T47D (cell line): ENCODE measurements around the gene MILR1.
"Not testable (repeated sequence)": the region's sequence is repeated elsewhere in the genome, so short reads cannot be mapped to it uniquely, and the experiment has no call there.

Source experiments
- DNase-seq, 2 experiments: peaks; one replicate each; pipeline versions ENCODE4 v3.0.0 to v3.0.0-alpha.2; 2011 to 2012; ENCODE audit warnings: low read depth in 1 of 2, low spot score in 1 of 2
- JUND ChIP-seq: IDR thresholded peaks from 2 replicates; pipeline ENCODE4 v1.6.1; 2012; ENCODE audit warnings: low read depth
- in situ Hi-C: cut with HindIII; loops from 2 replicates; pipeline ENCODE4 v1.10.0; 2016; ENCODE audit warnings: low sequenced_read_pairs, low pct_unique_long_range_greater_than_20kb

Gene MILR1

GRCh38 chr17:64413513-64413912 lies 35.4 kb upstream of the MILR1 start:
- no peak for DNase-seq
- TF ChIP-seq JUND: no peak
- in situ Hi-C loops: no loop called here

DNA sequence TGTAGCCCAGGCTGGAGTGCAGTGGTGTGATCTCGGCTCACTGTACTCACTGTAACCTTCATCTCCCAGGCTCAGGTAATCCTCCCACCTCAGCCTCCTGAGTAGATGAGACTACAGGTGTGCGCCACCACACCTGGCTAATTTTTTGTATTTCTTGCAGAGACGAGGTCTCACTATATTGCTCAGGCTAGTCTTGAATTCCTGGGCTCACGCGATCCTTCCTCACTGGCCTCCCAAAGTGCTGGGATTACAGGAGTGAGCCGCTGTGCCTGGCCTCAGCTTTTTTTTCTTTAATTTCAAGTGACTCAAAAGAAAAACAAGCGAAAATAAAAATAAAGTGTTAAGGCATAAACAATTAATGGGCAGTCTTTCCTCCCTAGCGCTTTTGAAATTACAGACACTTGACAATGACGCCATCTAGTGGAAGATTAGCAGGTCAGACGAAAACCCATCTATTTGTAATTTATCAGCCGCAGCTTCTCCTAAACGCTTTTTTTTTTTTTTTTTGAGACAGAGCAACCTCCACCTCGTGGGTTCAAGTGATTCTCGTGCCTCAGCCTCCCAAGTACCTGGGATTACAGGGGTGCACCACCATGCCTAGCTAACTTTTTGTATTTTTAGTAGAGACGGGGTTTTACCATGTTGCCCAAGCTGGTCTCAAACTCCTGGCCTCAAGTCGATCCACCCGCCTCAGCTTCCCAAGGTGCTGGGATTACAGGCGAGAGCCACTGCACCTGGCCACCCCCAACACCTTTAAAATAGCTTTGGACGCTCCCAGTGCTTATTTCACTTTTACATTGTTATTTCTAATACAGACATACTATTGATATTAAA lies 30.2 kb upstream of the MILR1 start:
- peak; percentile 59 to 81 for DNase-seq
- in situ Hi-C loops: no loop called here

DNA sequence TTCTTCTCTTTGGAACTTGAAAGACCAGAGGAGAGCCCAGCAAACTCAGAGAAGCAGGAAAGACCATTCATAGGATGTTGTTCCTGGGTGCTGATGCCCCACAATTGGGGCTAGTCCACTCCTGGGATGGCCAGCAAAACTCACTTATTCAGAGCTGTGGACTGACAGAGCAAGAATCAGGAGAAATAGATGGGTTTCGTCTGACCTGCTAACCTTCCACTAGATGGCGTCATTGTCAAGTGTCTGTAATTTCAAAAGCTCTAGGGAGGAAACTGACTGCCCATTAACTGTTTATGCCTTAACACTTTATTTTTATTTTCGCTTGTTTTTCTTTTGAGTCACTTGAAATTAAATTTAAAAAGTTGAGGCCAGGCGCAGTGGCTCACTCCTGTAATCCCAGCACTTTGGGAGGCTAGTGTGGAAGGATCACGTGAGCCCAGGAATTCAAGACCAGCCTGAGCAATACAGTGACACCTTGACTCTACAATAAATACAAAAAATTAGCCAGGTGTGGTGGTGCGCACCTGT lies 28.7 kb upstream of the MILR1 start:
- peak; percentile 62 to 90 for DNase-seq
- TF ChIP-seq JUND: no peak
- in situ Hi-C loops: no loop called here

More for the DNA sequence above, 30.2 kb upstream of the MILR1 start:
- TF ChIP-seq JUND: no peak

DNA sequence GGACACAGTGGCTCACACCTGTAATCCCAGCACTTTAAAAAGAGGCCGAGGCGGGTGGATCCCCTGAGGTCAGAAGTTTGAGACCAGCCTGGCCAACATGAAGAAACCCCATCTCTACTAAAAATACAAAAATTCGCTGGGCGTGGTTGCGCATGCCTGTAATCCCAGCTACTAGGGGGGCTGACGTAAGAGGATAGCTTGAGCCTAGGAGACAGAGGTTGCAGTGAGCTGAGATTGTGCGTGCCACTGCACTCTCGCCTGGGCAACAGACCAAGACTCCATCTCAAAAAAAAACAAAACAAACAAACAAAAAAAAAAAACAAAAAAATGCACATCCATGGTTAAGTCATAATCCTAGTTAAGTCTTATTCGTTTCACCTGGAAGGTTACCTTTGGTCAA lies 26.8 kb upstream of the MILR1 start:
- in situ Hi-C loops, DNase-seq: not testable (repeated sequence)

- in situ Hi-C loops: no loop called here
- no peak for TF ChIP-seq JUND
- no peak for DNase-seq
These were observed 25.0 kb upstream of the MILR1 start for GRCh38 chr17:64423881-64424280.

- in situ Hi-C loops: no loop called here
- TF ChIP-seq JUND: no peak
- no peak for DNase-seq
These were observed 24.5 kb upstream of the MILR1 start for GRCh38 chr17:64424324-64424849.

- in situ Hi-C loops: loop anchor here (5.0 kb wide), 1 partner anchor 118 kb away; no protein-coding TSS in a partner anchor
- no peak for DNase-seq
- no peak for TF ChIP-seq JUND
These were observed 23.7 kb upstream of the MILR1 start for GRCh38 chr17:64425191-64425590.

- no peak for TF ChIP-seq JUND
- peak in 1 of 2 experiments; percentile 45 for DNase-seq
- in situ Hi-C loops: loop anchor here (5.0 kb wide), 1 partner anchor 119 kb away; no protein-coding TSS in a partner anchor
These were observed 22.3 kb upstream of the MILR1 start for GRCh38 chr17:64426596-64426995.

GRCh38 chr17:64428406-64428805 lies 20.5 kb upstream of the MILR1 start:
- DNase-seq: no peak
- TF ChIP-seq JUND: no peak
- in situ Hi-C loops: loop anchor here (5.0 kb wide), 1 partner anchor 121 kb away; no protein-coding TSS in a partner anchor

- in situ Hi-C loops, DNase-seq: not testable (repeated sequence)
These were observed 18.9 kb upstream of the MILR1 start for GRCh38 chr17:64430036-64430435.

DNA sequence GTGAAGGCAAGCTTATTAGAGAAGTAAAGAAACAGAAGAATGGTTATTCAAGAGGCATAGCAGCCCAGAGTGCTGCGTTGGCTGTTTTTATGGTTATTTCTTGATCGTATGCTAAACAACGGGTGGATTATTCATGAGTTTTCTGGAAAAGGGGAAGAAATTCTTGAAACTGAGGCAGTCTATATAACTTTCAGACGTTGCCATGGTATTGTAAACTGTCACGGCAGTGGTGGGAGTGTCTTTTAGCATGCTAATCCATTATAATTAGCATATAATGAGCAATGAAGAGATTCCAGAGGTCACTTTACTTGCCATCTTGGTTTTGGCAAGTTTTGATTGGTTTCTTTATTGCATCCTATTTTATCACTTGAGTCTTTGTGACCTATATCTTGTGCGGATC lies 17.4 kb upstream of the MILR1 start:
- TF ChIP-seq JUND: no peak
- no peak for DNase-seq
- in situ Hi-C loops: no loop called here

GRCh38 chr17:64437944-64438525 lies 10.9 kb upstream of the MILR1 start:
- DNase-seq: peak in 1 of 2 experiments; percentile 19
- in situ Hi-C loops: no loop called here
- no peak for TF ChIP-seq JUND

DNA sequence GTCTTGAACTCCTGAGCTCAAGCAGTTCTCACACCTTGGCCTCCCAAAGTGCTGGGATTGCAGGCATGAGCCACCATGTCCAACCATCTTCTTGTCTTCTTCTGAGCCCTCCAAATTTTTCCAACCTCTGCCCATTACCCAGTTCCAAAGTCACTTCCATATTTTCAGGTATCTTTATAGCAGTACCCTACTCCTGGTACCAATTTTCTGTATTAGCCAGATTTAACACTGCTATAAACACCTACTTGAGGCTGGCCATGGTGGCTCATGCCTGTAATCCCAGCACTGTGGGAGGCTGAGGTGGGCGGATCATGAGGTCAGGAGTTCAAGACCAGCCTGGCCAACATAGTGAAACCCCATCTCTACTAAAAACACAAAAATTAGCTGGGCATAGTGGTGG lies 9.4 kb upstream of the MILR1 start:
- DNase-seq, in situ Hi-C loops: not testable (repeated sequence)
